ENCODE measurements around the gene KLF13.

The KLF13 gene

GRCh38 chr15:31330836-31331235 lies 4.2 kb downstream of the KLF13 start:
- in situ Hi-C loops (cut with HindIII; ENCODE audit: low sequenced_read_pairs), result no loop called here

- in situ Hi-C loops (cut with HindIII; ENCODE audit: low sequenced_read_pairs), result no loop called here
Measured at GRCh38 chr15:31331389-31331788, 4.8 kb downstream of the KLF13 start.

- in situ Hi-C loops (cut with HindIII; ENCODE audit: low sequenced_read_pairs), result no loop called here
Measured at GRCh38 chr15:31332020-31332680, 5.5 kb downstream of the KLF13 start.

- in situ Hi-C loops (cut with HindIII; ENCODE audit: low sequenced_read_pairs), result no loop called here
Measured at GRCh38 chr15:31332681-31333071, 6.0 kb downstream of the KLF13 start.

- in situ Hi-C loops (cut with HindIII; ENCODE audit: low sequenced_read_pairs), result no loop called here
Measured at GRCh38 chr15:31333119-31333518, 6.5 kb downstream of the KLF13 start.

GRCh38 chr15:31333820-31334219 lies 7.2 kb downstream of the KLF13 start:
- in situ Hi-C loops (cut with HindIII; ENCODE audit: low sequenced_read_pairs), result no loop called here

GRCh38 chr15:31335989-31336592 lies 9.5 kb downstream of the KLF13 start:
- in situ Hi-C loops (cut with HindIII; ENCODE audit: low sequenced_read_pairs), result no loop called here

GRCh38 chr15:31336593-31337295 lies 10.1 kb downstream of the KLF13 start:
- in situ Hi-C loops (cut with HindIII; ENCODE audit: low sequenced_read_pairs), result no loop called here

GRCh38 chr15:31337352-31338031 lies 10.9 kb downstream of the KLF13 start:
- in situ Hi-C loops (cut with HindIII; ENCODE audit: low sequenced_read_pairs), result no loop called here

- in situ Hi-C loops (cut with HindIII; ENCODE audit: low sequenced_read_pairs), result no loop called here
Measured at GRCh38 chr15:31338318-31338878, 11.8 kb downstream of the KLF13 start.

- in situ Hi-C loops (cut with HindIII; ENCODE audit: low sequenced_read_pairs), result no loop called here
Measured at GRCh38 chr15:31338879-31339557, 12.4 kb downstream of the KLF13 start.

GRCh38 chr15:31339558-31339895 lies 12.9 kb downstream of the KLF13 start:
- in situ Hi-C loops (cut with HindIII; ENCODE audit: low sequenced_read_pairs), result no loop called here

- in situ Hi-C loops (cut with HindIII; ENCODE audit: low sequenced_read_pairs), result no loop called here
Measured at GRCh38 chr15:31340047-31340446, 13.4 kb downstream of the KLF13 start.

GRCh38 chr15:31340592-31340991 lies 14.0 kb downstream of the KLF13 start:
- in situ Hi-C loops (cut with HindIII; ENCODE audit: low sequenced_read_pairs), result no loop called here

- in situ Hi-C loops (cut with HindIII; ENCODE audit: low sequenced_read_pairs), result no loop called here
Measured at GRCh38 chr15:31341071-31341470, 14.4 kb downstream of the KLF13 start.

- in situ Hi-C loops (cut with HindIII; ENCODE audit: low sequenced_read_pairs), result no loop called here
Measured at GRCh38 chr15:31341496-31342195, 15.0 kb downstream of the KLF13 start.

GRCh38 chr15:31342381-31342780 lies 15.7 kb downstream of the KLF13 start:
- in situ Hi-C loops (cut with HindIII; ENCODE audit: low sequenced_read_pairs), result no loop called here

- in situ Hi-C loops (cut with HindIII; ENCODE audit: low sequenced_read_pairs), result no loop called here
Measured at GRCh38 chr15:31342781-31343626, 16.4 kb downstream of the KLF13 start.

GRCh38 chr15:31343831-31344230 lies 17.2 kb downstream of the KLF13 start:
- in situ Hi-C loops (cut with HindIII; ENCODE audit: low sequenced_read_pairs), result no loop called here
